ENCODE measurements around the gene LRP1B. TPM values are rescaled to one million over a fixed set of nuclear protein-coding genes. Genes with fewer than 3 reads are reported as not detected.

LRP1B gene
- total and polyA plus RNA-seq, 2 donors (not counting 1 experiment from before 2014, with no cell fraction given) = under 0.01 to 0.01 TPM

- DNase-seq (ENCODE audit: low read depth in 2 of 2) = no peak
- Histone ChIP-seq H3K4me1 (ENCODE audit: control insufficient read depth, extremely low read depth, insufficient read depth, low read length) (no peaks in the 10 kb centered on the region), H2AFZ (ENCODE audit: low read length) (no peak overlapping the region), H3K27ac (ENCODE audit: insufficient read depth, low read length) (no peak overlapping the region), H3K9ac (ENCODE audit: insufficient read depth, low read length) (no peak overlapping the region), H3K4me2 (ENCODE audit: extremely low read depth, insufficient read depth, low read length) (no peak overlapping the region), H4K20me1 (ENCODE audit: control insufficient read depth, extremely low read depth, insufficient read depth, low read length) (no peaks in the 10 kb centered on the region), H3K79me2 (ENCODE audit: control insufficient read depth, insufficient read depth, low read length) (no peaks in the 10 kb centered on the region), H3K27me3 (ENCODE audit: control insufficient read depth, insufficient read depth, low read length) (no peaks in the 10 kb centered on the region), H3K36me3 (ENCODE audit: control insufficient read depth, insufficient read depth, low read length) (no peaks in the 10 kb centered on the region), H3K4me3 (replicated peaks in 1 of 4; ENCODE audit: control extremely low read depth in 1 of 4, insufficient read depth in 1 of 4, low read depth in 3 of 4, low read length in 4 of 4) (no peak overlapping the region), H3K9me3 (ENCODE audit: control insufficient read depth, insufficient read depth, low read depth, low read length) (no peaks in the 10 kb centered on the region)
- TF ChIP-seq EZH2 (IDR thresholded peaks at IDR 0.05; ENCODE audit: low read length, missing control alignments) (no peak), CTCF (conservative IDR thresholded peaks at IDR 0.05 in 1 of 2, IDR thresholded peaks at IDR 0.05 in 1 of 2; ENCODE audit: low read depth in 1 of 2, low read length in 2 of 2) (peak; percentile 21 to 47)
Measured at GRCh38 chr2:141942006-141942789, 188.6 kb downstream of the LRP1B start.

- Histone ChIP-seq H3K79me2 (ENCODE audit: control insufficient read depth, insufficient read depth, low read length) (no peaks in the 10 kb centered on the region), H4K20me1 (ENCODE audit: control insufficient read depth, extremely low read depth, insufficient read depth, low read length) (no peaks in the 10 kb centered on the region), H3K4me1 (ENCODE audit: control insufficient read depth, extremely low read depth, insufficient read depth, low read length) (no peaks in the 10 kb centered on the region), H3K27ac (ENCODE audit: insufficient read depth, low read length) (no peak overlapping the region), H3K27me3 (ENCODE audit: control insufficient read depth, insufficient read depth, low read length) (no peaks in the 10 kb centered on the region), H3K4me2 (ENCODE audit: extremely low read depth, insufficient read depth, low read length) (no peak overlapping the region), H3K36me3 (ENCODE audit: control insufficient read depth, insufficient read depth, low read length) (no peaks in the 10 kb centered on the region), H3K9ac (ENCODE audit: insufficient read depth, low read length) (no peak overlapping the region), H2AFZ (ENCODE audit: low read length) (no peak overlapping the region), H3K9me3 (ENCODE audit: control insufficient read depth, insufficient read depth, low read depth, low read length) (no peaks in the 10 kb centered on the region), H3K4me3 (replicated peaks in 1 of 4; ENCODE audit: control extremely low read depth in 1 of 4, insufficient read depth in 1 of 4, low read depth in 3 of 4, low read length in 4 of 4) (no peak overlapping the region)
- DNase-seq (ENCODE audit: low read depth in 2 of 2) = no peak
- TF ChIP-seq EZH2 (IDR thresholded peaks at IDR 0.05; ENCODE audit: low read length, missing control alignments) (no peak), CTCF (conservative IDR thresholded peaks at IDR 0.05 in 1 of 2, IDR thresholded peaks at IDR 0.05 in 1 of 2; ENCODE audit: low read depth in 1 of 2, low read length in 2 of 2) (no peak)
Measured at GRCh38 chr2:141941210-141941714, 189.6 kb downstream of the LRP1B start.

- Histone ChIP-seq H3K4me3 (replicated peaks in 1 of 4; ENCODE audit: control extremely low read depth in 1 of 4, insufficient read depth in 1 of 4, low read depth in 3 of 4, low read length in 4 of 4) (no peak overlapping the region), H3K4me1 (ENCODE audit: control insufficient read depth, extremely low read depth, insufficient read depth, low read length) (no peaks in the 10 kb centered on the region), H4K20me1 (ENCODE audit: control insufficient read depth, extremely low read depth, insufficient read depth, low read length) (no peaks in the 10 kb centered on the region), H3K4me2 (ENCODE audit: extremely low read depth, insufficient read depth, low read length) (no peak overlapping the region), H3K36me3 (ENCODE audit: control insufficient read depth, insufficient read depth, low read length) (no peaks in the 10 kb centered on the region), H3K79me2 (ENCODE audit: control insufficient read depth, insufficient read depth, low read length) (no peaks in the 10 kb centered on the region), H3K27me3 (ENCODE audit: control insufficient read depth, insufficient read depth, low read length) (no peaks in the 10 kb centered on the region), H3K9ac (ENCODE audit: insufficient read depth, low read length) (no peak overlapping the region), H3K27ac (ENCODE audit: insufficient read depth, low read length) (no peak overlapping the region), H2AFZ (ENCODE audit: low read length) (no peak overlapping the region), H3K9me3 (ENCODE audit: control insufficient read depth, insufficient read depth, low read depth, low read length) (no peaks in the 10 kb centered on the region)
- DNase-seq (ENCODE audit: low read depth in 2 of 2) = no peak
- TF ChIP-seq CTCF (conservative IDR thresholded peaks at IDR 0.05 in 1 of 2, IDR thresholded peaks at IDR 0.05 in 1 of 2; ENCODE audit: low read depth in 1 of 2, low read length in 2 of 2) = no peak
- no peak for TF ChIP-seq EZH2 (IDR thresholded peaks at IDR 0.05; ENCODE audit: low read length, missing control alignments)
Measured at GRCh38 chr2:141940709-141941108, 190.1 kb downstream of the LRP1B start.

Data from fibroblast of lung (primary cell).